Immature natural killer cell (primary cell): ENCODE measurements around the gene DGKA. TPM values are rescaled to one million over a fixed set of nuclear protein-coding genes. Genes with fewer than 3 reads are reported as not detected.
"Not testable (repeated sequence)": the region's sequence is repeated elsewhere in the genome, so short reads cannot be mapped to it uniquely, and the experiment has no call there.

Source experiments
- DNase-seq, 3 donors: peaks; one replicate each; pipeline ENCODE4 v3.0.0; 2022; ENCODE audit warnings: mixed read lengths in 1 of 3
- H3K27ac Mint-ChIP-seq, 6 donors: one replicate each; pipeline ENCODE4 v1.8.0; 2020; ENCODE audit warnings: mixed read lengths in 6 of 6, mild to moderate bottlenecking in 5 of 6, inconsistent platforms in 4 of 6, moderate library complexity in 3 of 6
- H3K27me3 Mint-ChIP-seq, 3 donors: one replicate each; pipeline ENCODE4 v1.8.0; 2020 to 2021; ENCODE audit warnings: low read depth in 3 of 3, mild to moderate bottlenecking in 3 of 3, mixed read lengths in 3 of 3, moderate library complexity in 3 of 3, inconsistent platforms in 1 of 3
- H3K36me3 Mint-ChIP-seq, 3 donors: one replicate each; pipeline ENCODE4 v1.8.0; 2020; ENCODE audit warnings: mixed read lengths in 3 of 3, inconsistent platforms in 2 of 3, mild to moderate bottlenecking in 2 of 3
- H3K4me1 Mint-ChIP-seq, 2 donors: one replicate each; pipeline ENCODE4 v1.8.0; 2020; ENCODE audit warnings: inconsistent platforms in 2 of 2, mild to moderate bottlenecking in 2 of 2, mixed read lengths in 2 of 2, moderate library complexity in 1 of 2
- H3K4me3 Mint-ChIP-seq, 5 donors: one replicate each; pipeline ENCODE4 v1.8.0; 2020; ENCODE audit warnings: mild to moderate bottlenecking in 5 of 5, mixed read lengths in 5 of 5, inconsistent platforms in 3 of 5, moderate library complexity in 3 of 5
- H3K9me3 Mint-ChIP-seq, 6 donors: one replicate each; pipeline ENCODE4 v1.8.0; 2020; ENCODE audit warnings: mild to moderate bottlenecking in 6 of 6, mixed read lengths in 6 of 6, inconsistent platforms in 4 of 6, moderate library complexity in 3 of 6
- polyA plus RNA-seq, 3 donors: library from polyadenylated mRNA; unstranded; fragments of 300-500 nt; fragmentation: Illumina TruSeq; gene quantifications; one replicate each; pipeline ENCODE4 v1.2.3, GENCODE V29; 2021

Gene DGKA
- polyA plus RNA-seq, 3 donors from 2014 or later: 14.9 to 38.1 (median 19.7) TPM

DNA sequence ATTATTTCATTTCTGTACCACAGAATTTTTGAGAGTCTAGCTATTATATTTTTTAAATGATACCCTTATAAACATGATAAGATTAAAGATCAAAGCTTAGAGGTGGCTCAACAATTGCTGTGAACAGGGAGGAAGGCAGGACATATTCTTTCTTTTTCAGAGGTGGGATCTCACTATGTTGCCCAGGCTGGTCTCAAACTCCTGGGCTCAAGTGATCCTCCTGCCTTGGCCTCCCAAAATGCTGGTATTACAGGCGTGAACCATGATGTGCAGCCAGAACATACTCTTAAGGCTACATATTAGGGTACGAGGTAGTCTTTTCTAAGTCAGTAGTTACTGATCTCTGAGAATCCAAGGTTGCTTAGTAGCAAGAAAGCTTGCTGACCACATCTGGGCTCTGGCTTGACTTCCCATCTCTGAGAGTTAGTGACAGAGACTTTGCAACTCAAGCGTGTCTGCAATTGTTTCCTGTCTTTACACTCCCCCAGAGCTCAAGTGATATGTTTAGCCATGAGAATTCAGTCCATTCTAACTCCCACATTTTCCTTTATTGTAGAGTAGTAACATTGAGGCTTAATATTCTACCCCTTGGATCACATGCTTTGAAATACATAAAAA is 51.5 kb downstream of the DGKA start:
- H3K36me3 Mint-ChIP-seq: peaks cover 8 to 22% (median 16%) of the 10 kb centered on the region in 3 donors
- peak overlapping the region in 2 of 6 donors; percentile 13 to 17 for H3K27ac Mint-ChIP-seq
- H3K4me1 Mint-ChIP-seq: peaks cover 7 to 30% of the 10 kb centered on the region in 2 donors

DNA sequence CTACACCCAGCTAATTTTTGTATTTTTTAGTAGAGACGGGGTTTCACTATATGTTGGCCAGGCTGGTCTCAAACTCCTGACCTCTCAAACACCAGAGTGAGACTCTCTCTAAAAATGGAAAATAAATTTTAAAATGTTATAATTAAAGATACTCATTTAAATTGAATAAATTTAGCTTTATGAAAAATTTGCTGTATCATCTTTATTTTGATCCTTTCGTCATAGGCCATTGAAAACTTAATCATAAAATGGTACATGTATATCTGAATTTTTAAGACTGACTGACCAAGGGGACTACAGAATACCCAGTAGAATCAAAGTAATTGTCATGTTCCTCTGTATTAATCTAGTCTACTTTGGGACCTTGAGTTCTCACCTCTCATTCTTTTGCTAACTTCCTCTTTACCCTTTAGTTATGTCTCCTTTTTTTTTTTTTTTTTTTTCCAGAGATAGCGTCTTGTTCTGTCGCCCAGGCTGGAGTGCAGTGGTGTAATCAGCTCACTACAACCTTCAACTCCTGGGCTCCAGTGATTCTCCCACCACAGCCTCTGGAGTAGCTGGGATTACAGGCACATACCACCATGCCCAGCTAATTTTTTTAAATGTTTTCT is 52.4 kb downstream of the DGKA start:
- Mint-ChIP-seq H3K27ac (no peak overlapping the region), H3K36me3 (peaks cover 8 to 22% (median 16%) of the 10 kb centered on the region in 3 donors), H3K9me3 (no peaks in the 10 kb centered on the region), H3K4me1 (peaks cover 5 to 24% of the 10 kb centered on the region in 2 donors), H3K4me3 (no peak overlapping the region), H3K27me3 (no peaks in the 10 kb centered on the region)
- DNase-seq: no peak

More for the DNA sequence above, 51.5 kb downstream of the DGKA start:
- Mint-ChIP-seq H3K27me3 (no peaks in the 10 kb centered on the region), H3K9me3 (no peaks in the 10 kb centered on the region), H3K4me3 (no peak overlapping the region)
- DNase-seq: no peak

DNA sequence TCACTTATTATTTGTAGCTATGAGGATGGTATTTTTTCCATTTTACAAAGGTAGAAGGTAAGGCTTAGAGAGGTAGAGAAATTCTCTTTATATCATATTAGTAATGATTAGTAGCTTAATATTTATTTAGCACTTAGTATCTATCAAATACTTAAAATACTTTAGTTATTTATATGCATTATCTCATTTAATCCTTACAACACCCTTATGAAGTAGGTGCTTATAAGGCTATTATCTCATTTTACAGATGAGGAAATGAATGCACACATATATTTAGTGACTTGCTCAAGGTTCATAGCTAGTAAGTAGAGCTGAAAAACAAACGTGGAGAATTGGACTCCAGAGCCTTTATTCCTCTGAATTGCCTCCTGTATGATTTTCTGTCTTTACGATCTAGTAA is 53.9 kb downstream of the DGKA start:
- Mint-ChIP-seq H3K27ac (no peak overlapping the region), H3K27me3 (no peaks in the 10 kb centered on the region), H3K36me3 (peaks cover 13 to 27% (median 16%) of the 10 kb centered on the region in 3 donors), H3K4me1 (peaks cover 1 to 10% of the 10 kb centered on the region in 2 donors), H3K9me3 (no peaks in the 10 kb centered on the region), H3K4me3 (no peak overlapping the region)
- no peak for DNase-seq

DNA sequence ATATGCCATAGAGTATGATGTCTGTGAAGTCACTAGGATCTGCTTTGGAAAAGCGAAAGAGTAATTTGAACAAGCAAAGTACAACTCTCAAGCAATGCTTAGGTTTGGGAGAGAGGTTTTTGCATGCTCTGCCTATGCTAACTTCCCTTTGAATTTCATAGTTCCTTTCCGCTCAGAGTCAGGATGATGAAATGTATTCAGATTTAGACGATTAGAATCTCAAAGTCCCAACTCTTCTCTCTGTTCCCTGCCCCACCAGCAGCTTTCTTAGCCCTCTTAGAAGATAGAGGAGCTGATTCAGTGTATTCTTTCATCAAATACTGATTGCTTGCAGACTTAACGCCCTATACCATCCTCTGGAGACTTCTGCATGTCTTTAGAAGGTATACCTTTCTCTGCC is 54.4 kb downstream of the DGKA start:
- DNase-seq: no peak
- Mint-ChIP-seq H3K36me3 (peaks cover 15 to 32% (median 16%) of the 10 kb centered on the region in 3 donors), H3K27ac (peak overlapping the region in 1 of 6 donors; percentile 17), H3K27me3 (no peaks in the 10 kb centered on the region), H3K9me3 (no peaks in the 10 kb centered on the region), H3K4me1 (peaks cover 0 to 5% of the 10 kb centered on the region in 2 donors), H3K4me3 (no peak overlapping the region)

DNA sequence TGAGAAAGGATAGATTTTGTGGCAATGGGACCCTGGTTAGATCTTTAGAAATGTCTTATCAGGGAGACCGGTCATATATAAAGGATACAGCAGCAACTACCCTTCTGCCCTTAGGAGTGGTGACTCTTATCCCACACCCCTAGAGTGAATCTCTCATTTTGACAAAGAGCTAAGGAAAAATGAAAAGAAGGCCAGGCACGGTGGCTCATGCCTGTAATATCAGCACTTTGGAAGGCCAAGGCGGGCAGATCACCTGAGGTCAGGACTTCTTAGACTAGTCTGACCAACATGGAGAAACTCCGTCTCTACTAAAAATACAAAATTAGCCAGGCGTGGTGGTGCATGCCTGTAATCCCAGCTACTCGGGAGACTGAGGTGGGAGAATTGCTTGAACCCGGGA is 55.0 kb downstream of the DGKA start:
- not testable (repeated sequence) for H3K9me3 Mint-ChIP-seq, H3K27me3 Mint-ChIP-seq, DNase-seq, H3K4me3 Mint-ChIP-seq, H3K4me1 Mint-ChIP-seq
- H3K27ac Mint-ChIP-seq: peak overlapping the region in 1 of 6 donors; percentile 11
- H3K36me3 Mint-ChIP-seq: peaks cover 17 to 38% (median 21%) of the 10 kb centered on the region in 3 donors

DNA sequence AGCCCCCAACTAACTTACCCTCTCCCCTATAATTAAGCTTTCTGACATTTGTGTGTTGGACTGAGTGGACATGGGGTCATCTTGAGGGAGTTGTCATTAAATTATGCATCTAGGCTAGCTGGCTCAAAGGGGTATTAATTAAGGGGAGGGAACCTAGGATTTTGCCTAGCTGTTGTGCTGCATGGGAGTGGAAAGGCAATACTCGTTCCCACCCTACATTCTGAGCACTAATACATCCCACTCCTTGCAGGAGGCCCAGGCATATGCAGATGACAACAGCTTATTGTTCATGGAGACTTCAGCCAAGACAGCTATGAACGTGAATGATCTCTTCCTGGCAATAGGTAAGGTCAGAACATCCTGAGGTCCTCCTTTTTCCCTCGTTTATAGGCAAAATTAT is 60.1 kb downstream of the DGKA start:
- peaks cover 18 to 52% (median 26%) of the 10 kb centered on the region in 3 donors for H3K36me3 Mint-ChIP-seq
- peaks cover 2 to 4% of the 10 kb centered on the region in 2 donors for H3K4me1 Mint-ChIP-seq
- no peak overlapping the region for H3K27ac Mint-ChIP-seq
- DNase-seq: no peak
- H3K27me3 Mint-ChIP-seq: no peaks in the 10 kb centered on the region
- H3K4me3 Mint-ChIP-seq: no peak overlapping the region
- H3K9me3 Mint-ChIP-seq: no peaks in the 10 kb centered on the region

DNA sequence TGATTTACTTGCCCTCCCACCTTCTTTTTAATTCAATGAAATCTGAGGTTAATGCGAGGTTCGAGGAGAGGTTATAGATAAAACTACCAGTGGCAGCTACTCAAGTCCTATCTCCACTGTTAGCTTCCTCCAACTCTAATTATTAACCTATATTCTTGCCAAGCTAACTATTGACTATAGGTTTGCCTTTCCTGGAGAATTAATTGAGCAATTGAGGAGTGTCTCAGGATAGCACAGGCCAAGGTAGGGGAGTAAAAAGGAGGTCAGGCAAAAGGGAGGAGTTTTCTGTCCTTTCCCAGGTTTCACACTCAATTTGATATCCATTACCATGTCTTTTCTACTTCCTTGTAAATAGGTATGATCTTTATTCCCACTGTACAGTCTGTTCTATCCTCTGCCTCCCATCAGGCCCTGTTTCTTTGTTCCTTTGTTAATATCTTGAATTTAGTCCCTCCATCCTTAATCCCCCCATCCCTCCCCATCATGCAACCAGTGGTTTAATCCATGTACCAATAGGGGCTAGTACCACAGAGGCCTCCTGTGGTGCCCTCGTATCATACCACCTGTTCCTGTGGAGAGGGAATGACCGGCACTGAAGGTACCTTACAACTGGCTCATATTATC is 62.4 kb downstream of the DGKA start:
- Mint-ChIP-seq H3K9me3 (no peaks in the 10 kb centered on the region), H3K36me3 (peaks cover 16 to 48% (median 26%) of the 10 kb centered on the region in 3 donors), H3K4me3 (no peak overlapping the region), H3K4me1 (peaks cover 23% of the 10 kb centered on the region in 2 donors), H3K27ac (peak overlapping the region in 1 of 6 donors; percentile 50), H3K27me3 (no peaks in the 10 kb centered on the region)
- no peak for DNase-seq

DNA sequence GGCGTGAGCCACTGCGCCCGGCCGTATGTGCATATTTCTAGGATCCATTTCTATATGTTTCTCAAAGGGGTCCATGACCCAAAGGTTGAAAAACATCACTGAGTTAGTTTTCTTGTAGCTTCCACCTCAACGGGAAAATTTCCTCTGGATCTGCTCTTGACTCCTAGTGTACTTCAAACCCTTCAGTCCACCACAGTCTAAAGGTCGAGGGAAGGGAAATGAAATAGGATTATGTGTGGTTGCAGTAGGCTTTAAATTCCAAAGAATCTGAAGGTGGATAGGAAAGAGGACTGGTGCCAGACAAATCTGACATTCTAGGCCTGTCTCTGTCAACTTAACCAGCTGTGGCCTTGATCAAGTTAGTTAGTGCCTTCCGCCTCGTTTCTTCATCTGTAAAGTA is 64.4 kb downstream of the DGKA start:
- Mint-ChIP-seq H3K36me3 (peaks cover 9 to 38% (median 24%) of the 10 kb centered on the region in 3 donors), H3K4me3 (no peak overlapping the region), H3K27me3 (no peaks in the 10 kb centered on the region), H3K27ac (no peak overlapping the region), H3K9me3 (no peaks in the 10 kb centered on the region), H3K4me1 (peaks cover 23% of the 10 kb centered on the region in 2 donors)
- DNase-seq: no peak

DNA sequence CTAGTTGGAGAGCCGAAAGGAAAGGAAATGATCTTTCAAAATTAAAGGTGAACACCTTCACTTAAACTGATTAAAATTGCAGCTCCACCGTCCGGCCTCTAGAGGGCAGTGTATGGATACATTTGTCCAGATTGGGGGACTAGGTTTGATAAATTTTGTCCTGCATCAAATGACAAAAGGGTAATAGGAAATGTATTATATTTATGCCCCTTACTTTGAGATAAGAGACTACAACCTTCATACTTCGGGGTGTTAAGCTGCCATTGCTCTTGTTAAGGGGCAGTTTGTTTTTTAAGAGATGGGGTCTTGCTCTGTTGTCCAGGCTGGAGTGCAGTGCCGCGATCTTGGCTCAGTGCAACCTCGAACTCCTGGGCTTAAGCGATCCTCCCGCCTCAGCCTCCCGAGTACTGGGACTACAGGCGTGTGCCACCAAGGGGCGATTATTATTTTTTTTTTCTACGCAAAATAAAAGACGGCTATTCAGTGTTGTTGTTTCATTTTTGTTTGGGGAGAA is 65.3 kb downstream of the DGKA start:
- H3K36me3 Mint-ChIP-seq: peaks cover under 1 to 29% (median 15%) of the 10 kb centered on the region in 3 donors
- peak overlapping the region; percentile 4 to 71 (median 57) for H3K27ac Mint-ChIP-seq
- H3K9me3 Mint-ChIP-seq: no peaks in the 10 kb centered on the region
- H3K4me3 Mint-ChIP-seq: peak overlapping the region; percentile 79 to 92 (median 84)
- DNase-seq: peak; percentile 67 to 75 (median 69)
- no peaks in the 10 kb centered on the region for H3K27me3 Mint-ChIP-seq
- peaks cover 23% of the 10 kb centered on the region in 2 donors for H3K4me1 Mint-ChIP-seq

DNA sequence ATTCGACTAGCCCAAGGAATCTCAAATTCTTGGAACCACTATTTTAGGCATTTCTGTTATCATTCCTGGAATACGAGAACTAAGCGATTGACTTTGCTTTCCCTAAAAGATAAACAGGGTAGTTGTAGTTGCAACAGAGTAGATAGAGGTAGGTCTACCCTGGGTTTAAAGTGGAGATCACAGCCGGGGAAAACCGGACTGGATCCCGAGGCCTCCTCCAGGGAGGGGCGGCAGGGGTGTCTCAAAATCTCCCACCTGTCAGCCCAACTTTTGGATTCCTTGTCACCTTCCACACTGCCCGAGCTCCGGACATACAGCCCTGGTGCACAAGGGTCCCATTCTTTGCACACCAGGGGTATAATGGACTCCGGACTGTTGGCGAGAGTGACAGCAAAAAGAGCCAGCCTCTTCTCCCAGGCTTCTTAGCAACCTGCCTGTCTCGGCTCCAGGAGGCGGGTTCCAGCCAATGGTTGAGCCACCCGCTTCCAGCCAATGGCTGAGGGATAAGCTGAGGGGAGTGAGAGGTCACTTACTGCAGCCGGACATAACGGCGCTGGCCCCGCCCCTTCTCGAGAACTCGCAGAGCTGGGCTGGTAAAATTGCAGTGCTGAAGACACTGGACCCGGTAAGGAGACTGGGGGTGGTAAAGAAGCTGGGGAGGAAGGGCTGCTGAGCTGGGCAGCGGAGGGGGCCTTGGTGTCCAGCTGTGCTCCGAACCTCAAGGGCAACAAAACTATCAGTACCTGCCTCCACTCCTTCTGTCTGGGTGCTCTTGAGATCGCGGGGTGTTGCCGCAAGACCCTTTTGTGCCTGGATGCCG is 66.0 kb downstream of the DGKA start, which contains the start of gene SUOX:
Gene SUOX (plus strand): TSS at position 562 of the 820 bp plus-strand sequence. CDS start 4,946 bp downstream, outside the sequence.
- Mint-ChIP-seq H3K27me3 (no peaks in the 10 kb centered on the region), H3K27ac (peak within 1 kb of the TSS; percentile 56 to 80 (median 68)), H3K36me3 (peaks cover 0 to 24% (median 12%) of the 10 kb centered on the region in 3 donors), H3K4me3 (peak within 1 kb of the TSS; percentile 79 to 92 (median 84)), H3K9me3 (no peaks in the 10 kb centered on the region), H3K4me1 (peaks cover 23% of the 10 kb centered on the region in 2 donors)
- peak; percentile 68 to 72 (median 69) for DNase-seq

DNA sequence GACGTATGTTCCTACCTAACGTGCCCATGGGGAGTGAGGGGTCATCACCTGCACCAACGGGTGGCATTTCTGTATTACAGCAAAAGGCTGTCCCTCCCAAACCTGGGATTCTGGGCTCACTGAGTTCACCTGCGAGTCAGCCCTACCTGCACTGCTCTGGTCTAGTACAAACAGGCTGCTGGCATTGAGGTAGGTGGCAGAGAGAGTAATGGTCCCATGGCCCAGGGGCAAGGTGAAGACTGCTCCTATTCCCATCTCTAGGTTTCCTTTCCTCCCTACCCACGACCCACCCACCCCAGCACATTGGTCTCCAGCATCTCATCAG is 66.5 kb downstream of the DGKA start:
- Mint-ChIP-seq H3K27ac (peak overlapping the region; percentile 38 to 80 (median 68)), H3K4me1 (peaks cover 23% of the 10 kb centered on the region in 2 donors)
- DNase-seq: no peak

DNA sequence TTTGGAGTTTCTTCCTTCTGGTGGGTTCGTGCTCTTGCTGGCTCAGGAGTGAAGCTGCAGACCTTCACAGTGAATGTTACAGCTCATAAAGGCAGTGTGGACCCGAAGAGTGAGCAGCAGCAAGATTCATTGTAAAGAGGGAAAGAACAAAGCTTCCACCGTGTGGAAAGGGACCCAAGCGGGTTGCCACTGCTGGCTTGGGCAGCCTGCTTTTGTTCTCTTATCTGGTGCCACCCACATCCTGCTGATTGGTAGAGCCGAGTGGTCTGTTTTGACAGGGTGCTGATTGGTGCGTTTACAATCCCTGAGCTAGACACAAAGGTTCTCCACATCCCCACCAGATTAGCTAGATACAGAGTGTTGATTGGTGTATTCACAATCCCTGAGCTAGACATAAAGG is 68.6 kb downstream of the DGKA start:
- DNase-seq, H3K9me3 Mint-ChIP-seq, H3K4me3 Mint-ChIP-seq, H3K36me3 Mint-ChIP-seq, H3K27me3 Mint-ChIP-seq: not testable (repeated sequence)
- peaks cover 23% of the 10 kb centered on the region in 2 donors for H3K4me1 Mint-ChIP-seq
- H3K27ac Mint-ChIP-seq: peak overlapping the region in 1 of 6 donors; percentile 61

More for the DNA sequence above, 66.5 kb downstream of the DGKA start:
- peak overlapping the region; percentile 79 to 92 (median 84) for H3K4me3 Mint-ChIP-seq
- peaks cover 0 to 18% (median 6%) of the 10 kb centered on the region in 3 donors for H3K36me3 Mint-ChIP-seq
- H3K9me3 Mint-ChIP-seq: no peaks in the 10 kb centered on the region
- H3K27me3 Mint-ChIP-seq: peaks cover 0 to 1% (median 0%) of the 10 kb centered on the region in 3 donors

DNA sequence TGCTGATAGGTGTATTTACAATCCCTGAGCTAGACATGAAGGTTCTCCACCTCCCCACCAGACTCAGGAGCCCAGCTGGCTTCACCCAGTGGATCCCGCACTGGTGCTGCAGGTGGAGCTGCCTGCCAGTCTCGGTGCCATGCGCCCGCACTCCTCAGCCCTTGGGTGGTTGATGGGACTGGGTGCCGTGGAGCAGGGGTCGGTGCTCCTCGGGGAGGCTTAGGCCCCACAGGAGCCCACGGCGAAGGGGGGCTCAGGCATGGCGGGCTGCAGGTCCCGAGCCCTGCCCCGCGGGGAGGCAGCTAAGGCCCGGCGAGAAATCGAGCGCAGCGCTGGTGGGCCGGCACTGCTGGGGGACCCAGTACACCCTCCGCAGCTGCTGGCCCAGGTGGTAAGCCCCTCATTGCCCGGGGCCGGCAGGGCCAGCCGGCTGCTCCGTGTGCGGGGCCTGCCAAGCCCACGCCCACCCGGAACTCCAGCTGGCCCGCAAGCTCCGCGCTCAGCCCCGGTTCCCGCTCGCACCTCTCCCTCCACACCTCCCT is 69.1 kb downstream of the DGKA start:
- H3K4me3 Mint-ChIP-seq, H3K27ac Mint-ChIP-seq, H3K36me3 Mint-ChIP-seq, H3K27me3 Mint-ChIP-seq, DNase-seq, H3K9me3 Mint-ChIP-seq: not testable (repeated sequence)
- peaks cover 23% of the 10 kb centered on the region in 2 donors for H3K4me1 Mint-ChIP-seq
